ENCODE data around the gene PRSS37. TPM values are rescaled to one million over a fixed set of nuclear protein-coding genes. Genes with fewer than 3 reads are reported as not detected.

Gene PRSS37
- total RNA-seq, 1 experiment from 2014 or later = not detected

DNA sequence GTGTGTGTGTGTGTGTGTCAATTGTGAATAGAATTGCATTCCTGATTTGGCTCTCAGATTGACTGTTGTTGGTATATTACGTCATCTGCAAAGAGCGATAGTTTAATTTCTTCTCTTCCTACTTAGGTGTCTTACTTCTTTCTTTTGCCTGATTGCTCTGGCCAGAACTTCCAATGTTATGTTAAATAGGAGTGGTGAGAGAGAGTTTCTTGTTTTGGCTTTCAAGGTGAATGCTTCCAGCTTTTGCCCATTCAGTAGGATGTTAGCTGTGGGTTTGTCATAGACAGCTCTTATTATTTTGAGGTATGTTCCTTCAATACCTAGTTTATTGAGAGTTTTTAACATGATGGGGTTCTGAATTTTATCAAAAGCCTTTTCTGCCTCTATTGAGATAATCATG lies 34.2 kb upstream of the PRSS37 start:
- Histone ChIP-seq H3K9me3 (ENCODE audit: low read depth, low read length, poor library complexity, severe bottlenecking) (no peaks in the 10 kb centered on the region), H3K36me3 (ENCODE audit: insufficient read depth, low read length, poor library complexity, severe bottlenecking) (no peaks in the 10 kb centered on the region), H3K4me1 (ENCODE audit: insufficient read depth, low read length, poor library complexity, severe bottlenecking) (no peaks in the 10 kb centered on the region), H3K4me3 (ENCODE audit: low read depth, low read length, poor library complexity, severe bottlenecking) (no peak overlapping the region), H3K27me3 (replicated peaks; ENCODE audit: insufficient read depth, low read depth, low read length, poor library complexity) (no peaks in the 10 kb centered on the region), H3K27ac (ENCODE audit: low read depth, low read length, poor library complexity, severe bottlenecking) (no peak overlapping the region)
- ChIA-PET POLR2A (ENCODE audit: low non-redundant PET) (no interaction called here), CTCF (no interaction called here)
- TF ChIP-seq, protein P1, sequence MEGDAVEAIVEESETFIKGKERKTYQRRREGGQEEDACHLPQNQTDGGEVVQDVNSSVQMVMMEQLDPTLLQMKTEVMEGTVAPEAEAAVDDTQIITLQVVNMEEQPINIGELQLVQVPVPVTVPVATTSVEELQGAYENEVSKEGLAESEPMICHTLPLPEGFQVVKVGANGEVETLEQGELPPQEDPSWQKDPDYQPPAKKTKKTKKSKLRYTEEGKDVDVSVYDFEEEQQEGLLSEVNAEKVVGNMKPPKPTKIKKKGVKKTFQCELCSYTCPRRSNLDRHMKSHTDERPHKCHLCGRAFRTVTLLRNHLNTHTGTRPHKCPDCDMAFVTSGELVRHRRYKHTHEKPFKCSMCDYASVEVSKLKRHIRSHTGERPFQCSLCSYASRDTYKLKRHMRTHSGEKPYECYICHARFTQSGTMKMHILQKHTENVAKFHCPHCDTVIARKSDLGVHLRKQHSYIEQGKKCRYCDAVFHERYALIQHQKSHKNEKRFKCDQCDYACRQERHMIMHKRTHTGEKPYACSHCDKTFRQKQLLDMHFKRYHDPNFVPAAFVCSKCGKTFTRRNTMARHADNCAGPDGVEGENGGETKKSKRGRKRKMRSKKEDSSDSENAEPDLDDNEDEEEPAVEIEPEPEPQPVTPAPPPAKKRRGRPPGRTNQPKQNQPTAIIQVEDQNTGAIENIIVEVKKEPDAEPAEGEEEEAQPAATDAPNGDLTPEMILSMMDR (conservative IDR thresholded peaks at IDR 0.05; ENCODE audit: low read depth, low read length) = no peak
- no peak for TF ChIP-seq EZH2 (IDR thresholded peaks at IDR 0.05; ENCODE audit: borderline replicate concordance, low read depth, low read length, poor library complexity, severe bottlenecking)
- DNase-seq (ENCODE audit: low spot score) = no peak
- BruUV-seq (replicated peaks) = no TSS peak
- intact Hi-C loops (cut with micrococcal nuclease; ENCODE audit: unreplicated experiment) = no loop called here

DNA sequence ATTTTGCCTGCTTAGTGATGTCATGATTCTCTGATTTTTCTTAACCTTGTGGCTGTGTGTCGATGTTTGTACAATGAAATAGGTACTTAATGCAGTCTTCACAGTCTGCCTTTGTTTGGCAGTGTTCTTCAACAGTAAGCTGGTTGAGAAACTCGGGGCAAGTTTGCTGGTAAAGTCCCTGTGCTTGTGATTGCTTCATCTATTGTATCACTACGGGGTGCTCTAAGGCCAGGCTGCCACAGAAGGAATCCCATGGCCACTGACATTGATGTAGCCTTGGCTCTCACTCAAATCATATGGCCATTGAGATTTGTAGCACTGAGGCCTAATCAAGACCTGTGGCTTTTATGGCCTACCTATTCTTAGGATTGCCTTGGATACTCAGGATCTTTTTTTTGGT lies 33.5 kb upstream of the PRSS37 start:
- TF ChIP-seq EZH2 (IDR thresholded peaks at IDR 0.05; ENCODE audit: borderline replicate concordance, low read depth, low read length, poor library complexity, severe bottlenecking) = no peak
- TF ChIP-seq, protein P1 (conservative IDR thresholded peaks at IDR 0.05; ENCODE audit: low read depth, low read length) = no peak
- Histone ChIP-seq H3K27me3 (replicated peaks; ENCODE audit: insufficient read depth, low read depth, low read length, poor library complexity) (no peaks in the 10 kb centered on the region), H3K27ac (ENCODE audit: low read depth, low read length, poor library complexity, severe bottlenecking) (no peak overlapping the region), H3K4me1 (ENCODE audit: insufficient read depth, low read length, poor library complexity, severe bottlenecking) (no peaks in the 10 kb centered on the region), H3K9me3 (ENCODE audit: low read depth, low read length, poor library complexity, severe bottlenecking) (no peaks in the 10 kb centered on the region), H3K36me3 (ENCODE audit: insufficient read depth, low read length, poor library complexity, severe bottlenecking) (no peaks in the 10 kb centered on the region), H3K4me3 (ENCODE audit: low read depth, low read length, poor library complexity, severe bottlenecking) (no peak overlapping the region)
- ChIA-PET POLR2A (ENCODE audit: low non-redundant PET) (no interaction called here), CTCF (no interaction called here)
- intact Hi-C loops (cut with micrococcal nuclease; ENCODE audit: unreplicated experiment) = no loop called here
- DNase-seq (ENCODE audit: low spot score) = no peak
- no TSS peak for BruUV-seq (replicated peaks)

DNA sequence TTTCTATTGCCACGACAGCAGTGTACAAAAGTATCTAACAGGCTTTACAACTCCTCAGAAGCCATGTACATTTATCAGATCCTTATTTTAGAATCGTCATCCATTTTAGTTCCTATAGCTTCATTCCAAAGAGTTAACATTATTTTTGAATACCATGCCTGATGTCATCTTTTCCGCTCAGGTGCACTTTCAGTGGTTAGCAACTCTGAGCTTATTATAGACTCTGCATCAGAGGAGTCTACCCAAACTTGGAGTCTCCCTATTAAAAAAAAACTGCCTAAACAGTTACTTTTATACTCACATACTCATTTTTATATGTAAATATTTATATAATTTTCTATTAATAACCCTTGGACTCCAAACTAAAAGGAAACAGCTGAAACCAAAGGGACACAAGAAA lies 31.6 kb upstream of the PRSS37 start:
- Histone ChIP-seq H3K9me3 (ENCODE audit: low read depth, low read length, poor library complexity, severe bottlenecking) (no peaks in the 10 kb centered on the region), H3K4me1 (ENCODE audit: insufficient read depth, low read length, poor library complexity, severe bottlenecking) (no peaks in the 10 kb centered on the region), H3K27me3 (replicated peaks; ENCODE audit: insufficient read depth, low read depth, low read length, poor library complexity) (no peaks in the 10 kb centered on the region), H3K36me3 (ENCODE audit: insufficient read depth, low read length, poor library complexity, severe bottlenecking) (no peaks in the 10 kb centered on the region), H3K27ac (ENCODE audit: low read depth, low read length, poor library complexity, severe bottlenecking) (no peak overlapping the region), H3K4me3 (ENCODE audit: low read depth, low read length, poor library complexity, severe bottlenecking) (no peak overlapping the region)
- TF ChIP-seq EZH2 (IDR thresholded peaks at IDR 0.05; ENCODE audit: borderline replicate concordance, low read depth, low read length, poor library complexity, severe bottlenecking) = no peak
- TF ChIP-seq, protein P1 (conservative IDR thresholded peaks at IDR 0.05; ENCODE audit: low read depth, low read length) = no peak
- DNase-seq (ENCODE audit: low spot score) = no peak
- no TSS peak for BruUV-seq (replicated peaks)
- POLR2A ChIA-PET (ENCODE audit: low non-redundant PET) = no interaction called here
- intact Hi-C loops (cut with micrococcal nuclease; ENCODE audit: unreplicated experiment) = no loop called here
- CTCF ChIA-PET = no interaction called here
